Activated naive CD8-positive, alpha-beta T cell (primary cell): Measurements from ENCODE around the gene SMCHD1.
A peak's percentile ranks its signal among the peaks of the same experiment; 100 is the strongest.
"Not testable (repeated sequence)": the region's sequence is repeated elsewhere in the genome, so short reads cannot be mapped to it uniquely, and the experiment has no call there.

Experiments
- H3K27ac Mint-ChIP-seq: one replicate; pipeline ENCODE4 v1.8.0; 2021; ENCODE audit warnings: mixed read lengths
- H3K27me3 Mint-ChIP-seq: one replicate; pipeline ENCODE4 v1.8.0; 2021; ENCODE audit warnings: mixed read lengths
- H3K36me3 Mint-ChIP-seq: one replicate; pipeline ENCODE4 v1.8.0; 2021; ENCODE audit warnings: mixed read lengths
- H3K4me1 Mint-ChIP-seq: one replicate; pipeline ENCODE4 v1.8.0; 2021; ENCODE audit warnings: low read depth, mixed read lengths
- H3K4me3 Mint-ChIP-seq: one replicate; pipeline ENCODE4 v1.8.0; 2021; ENCODE audit warnings: mild to moderate bottlenecking, mixed read lengths
- H3K9me3 Mint-ChIP-seq: one replicate; pipeline ENCODE4 v1.8.0; 2021; ENCODE audit warnings: low read depth, mixed read lengths

Gene SMCHD1

DNA sequence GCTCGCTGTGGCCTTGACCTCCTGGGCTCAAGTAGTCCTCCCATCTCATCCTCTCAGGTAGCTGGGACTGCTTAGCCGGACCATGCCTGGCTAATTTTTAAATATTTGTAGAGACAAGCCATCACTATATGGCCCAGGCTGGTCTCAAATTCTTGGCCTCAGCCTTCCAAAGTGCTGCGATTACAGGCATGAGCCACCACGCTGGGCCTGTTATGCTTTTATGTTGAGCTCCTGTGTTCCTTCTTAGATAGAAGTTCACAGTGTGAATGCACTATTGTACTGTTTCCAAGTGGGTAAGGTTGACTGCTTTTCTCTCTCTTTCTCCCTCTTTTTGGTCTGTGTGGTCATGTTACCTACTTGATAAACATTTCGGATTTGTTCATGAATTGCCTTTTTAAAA, 61.9 kb downstream of the SMCHD1 start:
- Mint-ChIP-seq H3K27me3 (no peaks in the 10 kb centered on the region), H3K4me3 (no peak overlapping the region), H3K9me3 (peaks cover 5% of the 10 kb centered on the region), H3K36me3 (peaks cover 21% of the 10 kb centered on the region), H3K4me1 (peaks cover 55% of the 10 kb centered on the region), H3K27ac (peak overlapping the region; percentile 54)

DNA sequence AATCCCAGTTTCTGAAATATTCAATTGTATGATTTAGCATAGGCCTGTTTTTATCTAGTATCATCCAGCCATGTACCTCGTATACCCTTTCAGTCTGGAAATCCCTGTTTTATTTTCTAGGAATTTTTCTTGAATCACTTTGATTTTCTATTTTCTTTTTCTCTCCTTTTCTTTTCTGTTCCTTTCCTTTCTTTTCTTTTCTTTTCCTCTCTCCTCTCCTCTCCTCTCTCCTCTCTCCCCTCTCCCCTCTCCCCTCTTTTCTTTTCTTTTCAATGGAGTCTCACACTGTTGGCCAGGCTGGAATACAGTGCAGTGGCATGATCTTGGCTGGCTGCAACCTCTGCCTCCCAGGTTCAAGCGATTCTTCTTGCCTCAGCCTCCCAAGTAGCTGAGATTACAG, 63.5 kb downstream of the SMCHD1 start:
- Mint-ChIP-seq H3K36me3 (peaks cover 15% of the 10 kb centered on the region), H3K27me3 (no peaks in the 10 kb centered on the region), H3K27ac (no peak overlapping the region), H3K4me1 (peaks cover 52% of the 10 kb centered on the region), H3K9me3 (no peaks in the 10 kb centered on the region), H3K4me3 (no peak overlapping the region)

DNA sequence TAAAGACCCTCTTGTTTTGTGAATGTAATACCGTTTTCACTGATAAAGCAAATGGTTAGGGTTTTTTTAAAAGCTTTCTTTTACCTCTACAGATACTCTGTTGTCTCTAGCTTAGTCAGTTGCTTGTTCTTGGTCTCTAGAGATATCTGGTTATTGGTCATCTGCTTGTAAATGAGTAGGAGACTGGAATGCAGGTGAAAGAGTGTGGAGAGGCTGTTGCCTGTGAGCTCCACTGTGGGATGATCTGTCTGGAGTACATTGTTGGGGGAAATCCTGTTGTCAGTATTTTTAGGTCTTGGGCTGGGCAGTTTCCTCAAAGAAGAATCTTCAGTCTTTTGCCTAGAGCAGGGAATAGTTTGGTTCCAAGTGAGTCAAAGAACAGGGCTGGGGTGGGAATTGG, 67.7 kb downstream of the SMCHD1 start:
- Mint-ChIP-seq H3K4me3 (no peak overlapping the region), H3K27ac (peak overlapping the region; percentile 75), H3K36me3 (peaks cover 11% of the 10 kb centered on the region), H3K9me3 (no peaks in the 10 kb centered on the region), H3K27me3 (no peaks in the 10 kb centered on the region), H3K4me1 (peaks cover 42% of the 10 kb centered on the region)

DNA sequence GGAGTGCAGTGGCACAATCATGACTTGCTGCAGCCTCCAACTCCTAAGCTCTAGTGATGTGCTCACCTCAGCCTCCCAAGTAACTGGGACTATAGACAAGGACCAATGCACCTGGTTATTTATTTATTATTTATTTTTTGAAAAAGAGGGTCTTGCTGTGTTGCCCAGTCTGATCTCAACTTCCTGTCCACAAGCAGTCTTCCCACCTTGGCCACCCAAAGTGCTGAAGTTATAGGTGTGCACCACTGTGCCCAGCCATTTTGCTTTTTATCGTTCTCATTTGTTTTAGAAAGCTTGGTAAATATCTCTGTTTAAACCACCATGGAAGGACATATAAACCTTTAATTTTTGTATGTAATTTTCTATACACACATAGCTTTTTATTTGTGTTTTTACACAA, 74.2 kb downstream of the SMCHD1 start:
- Mint-ChIP-seq H3K9me3 (peaks cover 3% of the 10 kb centered on the region), H3K4me1 (peaks cover 20% of the 10 kb centered on the region), H3K27me3 (no peaks in the 10 kb centered on the region), H3K36me3 (peaks cover 21% of the 10 kb centered on the region), H3K27ac (no peak overlapping the region), H3K4me3 (no peak overlapping the region)

DNA sequence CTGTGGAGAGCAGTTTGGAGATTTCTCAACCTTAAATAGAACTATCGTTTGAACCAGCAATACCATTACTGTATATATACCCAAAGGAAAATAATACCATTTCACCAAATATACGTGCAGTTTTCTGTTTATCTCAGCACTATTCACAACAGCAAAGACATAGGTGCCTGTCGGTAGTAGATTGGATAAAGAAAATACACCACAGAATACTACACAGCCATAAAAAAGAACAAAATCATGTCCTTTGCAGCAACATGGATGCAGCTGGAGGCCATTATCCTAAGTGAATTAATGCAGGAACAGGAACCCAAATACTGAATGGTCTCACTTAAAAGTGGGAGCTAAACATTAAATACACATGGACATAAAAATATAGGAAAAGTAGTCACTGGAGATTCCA, 81.3 kb downstream of the SMCHD1 start:
- H3K27ac Mint-ChIP-seq: no peak overlapping the region
- H3K36me3 Mint-ChIP-seq: peaks cover 45% of the 10 kb centered on the region
- H3K27me3 Mint-ChIP-seq: no peaks in the 10 kb centered on the region
- H3K9me3 Mint-ChIP-seq: peaks cover 10% of the 10 kb centered on the region
- no peak overlapping the region for H3K4me3 Mint-ChIP-seq
- peaks cover 6% of the 10 kb centered on the region for H3K4me1 Mint-ChIP-seq

DNA sequence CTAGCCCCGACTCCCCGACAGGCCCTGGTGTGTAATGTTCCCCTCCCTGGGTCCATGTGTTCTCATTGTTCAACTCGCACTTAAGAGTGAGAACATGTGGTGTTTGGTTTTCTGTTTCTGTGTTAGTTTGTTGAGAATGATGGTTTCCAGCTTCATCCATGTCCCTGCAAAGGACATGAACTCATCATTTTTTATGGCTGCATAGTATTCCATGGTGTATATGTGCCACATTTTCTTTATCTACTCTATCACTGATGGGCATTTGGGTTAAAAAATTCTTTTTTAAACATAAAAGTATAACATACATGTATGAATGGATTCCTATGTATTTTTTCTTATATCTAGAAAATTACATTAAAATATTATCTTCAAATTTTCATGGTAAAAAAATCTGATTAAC, 84.6 kb downstream of the SMCHD1 start:
- not testable (repeated sequence) for H3K4me3 Mint-ChIP-seq, H3K4me1 Mint-ChIP-seq, H3K27me3 Mint-ChIP-seq, H3K9me3 Mint-ChIP-seq, H3K27ac Mint-ChIP-seq
- peaks cover 40% of the 10 kb centered on the region for H3K36me3 Mint-ChIP-seq

DNA sequence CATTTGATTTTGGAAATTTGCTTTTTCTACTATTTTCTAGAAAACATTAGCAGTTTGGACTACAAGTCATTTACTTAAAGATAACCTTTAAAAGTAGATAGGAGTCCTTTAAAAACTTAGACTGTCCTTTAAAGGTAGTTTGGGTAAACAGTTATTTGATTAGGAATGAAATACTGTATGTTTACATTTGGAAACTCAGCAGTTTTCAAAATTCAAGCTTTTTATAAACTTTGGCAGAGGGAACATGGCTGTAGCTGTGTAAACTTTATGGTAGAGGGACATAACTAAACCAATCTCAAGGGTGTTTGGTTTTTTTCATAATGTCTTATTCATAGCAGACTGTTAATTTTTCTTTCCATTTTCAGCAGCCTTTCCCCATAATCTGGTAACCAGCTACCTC, 90.7 kb downstream of the SMCHD1 start:
- no peaks in the 10 kb centered on the region for H3K27me3 Mint-ChIP-seq
- H3K4me3 Mint-ChIP-seq: no peak overlapping the region
- H3K9me3 Mint-ChIP-seq: no peaks in the 10 kb centered on the region
- peak overlapping the region; percentile 72 for H3K27ac Mint-ChIP-seq
- peaks cover 31% of the 10 kb centered on the region for H3K36me3 Mint-ChIP-seq
- peaks cover 22% of the 10 kb centered on the region for H3K4me1 Mint-ChIP-seq

DNA sequence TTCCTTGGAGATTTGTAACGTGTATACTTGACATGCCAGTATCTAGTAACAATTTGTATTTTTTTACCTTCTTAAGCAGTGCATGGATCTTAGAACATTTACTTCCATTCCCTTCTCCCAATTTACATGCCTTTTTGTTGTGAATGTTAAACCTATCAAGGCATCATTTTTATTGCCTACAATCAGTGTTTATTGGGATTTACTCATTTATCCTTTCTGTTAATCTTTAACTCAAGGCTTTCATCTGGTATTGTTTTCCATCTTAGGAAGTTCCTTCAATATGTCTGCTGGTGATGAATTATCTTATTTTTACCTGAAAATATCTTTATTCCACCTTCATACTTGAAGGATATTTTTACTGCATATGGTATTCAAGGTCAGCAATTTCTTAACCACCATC, 102.8 kb downstream of the SMCHD1 start:
- H3K36me3 Mint-ChIP-seq: peaks cover 5% of the 10 kb centered on the region
- peaks cover 27% of the 10 kb centered on the region for H3K4me1 Mint-ChIP-seq
- H3K4me3 Mint-ChIP-seq: no peak overlapping the region
- peak overlapping the region; percentile 42 for H3K27ac Mint-ChIP-seq
- H3K9me3 Mint-ChIP-seq: no peaks in the 10 kb centered on the region
- no peaks in the 10 kb centered on the region for H3K27me3 Mint-ChIP-seq

DNA sequence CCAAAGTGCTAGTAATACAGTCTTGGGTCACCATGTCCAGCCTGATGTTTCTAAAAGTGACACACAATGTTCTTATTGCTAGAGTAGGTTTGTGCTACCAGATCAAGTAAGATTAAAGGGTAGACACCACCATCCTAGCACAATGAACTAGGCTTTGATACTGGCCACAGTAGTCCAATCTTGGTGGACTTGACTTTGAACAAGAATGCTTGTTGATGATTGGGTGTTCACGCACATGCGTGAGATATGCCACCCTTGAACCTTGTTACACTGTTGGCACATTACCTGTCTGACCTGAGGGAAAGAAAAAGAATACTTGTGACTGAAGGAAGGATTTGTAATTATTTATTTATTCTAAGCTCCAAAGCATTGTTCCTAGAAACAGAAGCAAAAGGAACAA, 119.1 kb downstream of the SMCHD1 start:
- Mint-ChIP-seq H3K4me3 (no peak overlapping the region), H3K4me1 (peaks cover 2% of the 10 kb centered on the region), H3K27me3 (no peaks in the 10 kb centered on the region), H3K9me3 (no peaks in the 10 kb centered on the region), H3K27ac (peak overlapping the region; percentile 46), H3K36me3 (peaks cover 10% of the 10 kb centered on the region)

DNA sequence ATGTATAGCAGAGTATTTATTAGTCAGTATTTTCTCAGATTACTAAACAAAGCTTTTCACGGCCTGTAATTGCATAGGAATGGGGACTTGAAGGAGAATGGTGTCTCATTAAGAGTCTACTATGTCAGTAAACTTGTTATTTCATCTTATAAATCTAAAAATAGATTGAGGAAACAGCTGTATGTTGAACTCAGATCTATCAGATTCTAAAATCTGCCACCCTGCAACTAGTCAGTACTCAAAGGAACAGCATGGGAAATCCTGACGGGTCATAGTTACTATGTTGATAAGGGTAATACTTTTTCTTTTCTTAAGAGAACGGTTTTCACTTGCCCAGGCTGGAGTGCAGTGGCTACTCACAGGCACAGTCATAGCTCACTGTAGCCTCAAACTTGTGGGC, 121.1 kb downstream of the SMCHD1 start:
- no peaks in the 10 kb centered on the region for H3K9me3 Mint-ChIP-seq
- peaks cover 10% of the 10 kb centered on the region for H3K36me3 Mint-ChIP-seq
- peak overlapping the region; percentile 16 for H3K27ac Mint-ChIP-seq
- H3K4me3 Mint-ChIP-seq: no peak overlapping the region
- peaks cover 2% of the 10 kb centered on the region for H3K4me1 Mint-ChIP-seq
- no peaks in the 10 kb centered on the region for H3K27me3 Mint-ChIP-seq

DNA sequence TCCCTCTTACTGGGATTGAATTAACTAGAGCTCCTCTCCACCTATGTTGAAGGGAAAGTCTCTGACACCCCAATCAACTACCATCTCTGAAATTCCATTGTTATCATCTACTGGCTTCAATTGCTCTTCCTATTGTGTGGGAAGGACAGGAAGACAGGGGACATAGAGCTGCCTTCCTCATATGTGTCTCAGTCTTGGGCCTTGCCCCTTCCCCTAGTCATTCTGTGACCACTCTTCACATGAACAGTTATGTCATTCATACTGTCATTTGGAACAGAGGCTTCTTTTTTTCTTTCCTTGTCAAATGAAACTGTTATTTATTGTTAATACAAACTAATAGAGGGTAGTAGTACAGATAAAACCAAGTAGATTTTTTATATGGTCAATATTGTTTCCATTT, 121.7 kb downstream of the SMCHD1 start:
- H3K9me3 Mint-ChIP-seq: no peaks in the 10 kb centered on the region
- H3K4me1 Mint-ChIP-seq: peaks cover 2% of the 10 kb centered on the region
- peak overlapping the region; percentile 62 for H3K27ac Mint-ChIP-seq
- no peaks in the 10 kb centered on the region for H3K27me3 Mint-ChIP-seq
- peaks cover 11% of the 10 kb centered on the region for H3K36me3 Mint-ChIP-seq
- no peak overlapping the region for H3K4me3 Mint-ChIP-seq

DNA sequence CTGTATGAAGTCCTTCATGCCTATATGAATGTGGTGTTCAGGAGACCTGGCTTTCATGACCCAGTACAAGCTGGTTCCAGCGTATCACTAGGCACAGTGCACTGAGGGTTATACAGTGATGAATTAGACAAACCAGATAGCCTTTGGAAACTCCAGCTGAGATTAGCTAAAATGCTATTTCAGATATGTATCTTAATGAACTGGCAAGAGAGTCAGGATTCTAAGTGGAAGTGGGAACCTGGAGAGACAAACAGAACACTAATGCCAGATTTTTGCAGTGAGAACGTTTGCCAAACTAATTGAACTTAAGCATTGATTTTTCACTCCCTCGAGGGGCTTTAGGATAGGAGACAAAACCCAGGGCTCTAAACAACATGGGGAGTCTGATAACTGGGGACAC, 125.2 kb downstream of the SMCHD1 start:
- H3K4me3 Mint-ChIP-seq: no peak overlapping the region
- H3K36me3 Mint-ChIP-seq: peaks cover 15% of the 10 kb centered on the region

DNA sequence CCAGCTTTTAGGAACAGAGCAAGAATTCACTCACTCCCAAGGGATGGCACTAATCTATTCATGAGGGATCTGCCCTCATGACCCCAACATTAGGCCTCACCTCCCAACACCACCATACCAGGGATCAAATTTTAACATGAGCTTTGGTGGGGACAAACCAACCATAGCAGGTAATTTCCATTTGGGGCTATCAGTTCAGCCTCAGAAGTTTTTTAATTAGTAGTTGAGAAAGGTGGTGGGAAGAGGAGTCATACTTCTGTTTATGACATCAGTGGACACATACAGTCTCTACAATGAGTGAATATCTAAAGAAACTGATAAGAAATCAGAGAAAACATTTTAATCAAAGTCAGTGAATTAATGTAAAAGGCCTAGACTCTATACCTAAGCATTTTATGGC, 131.7 kb downstream of the SMCHD1 start:
- H3K27ac Mint-ChIP-seq: peak overlapping the region; percentile 0
- H3K36me3 Mint-ChIP-seq: peaks cover 15% of the 10 kb centered on the region
- no peaks in the 10 kb centered on the region for H3K9me3 Mint-ChIP-seq
- peaks cover 4% of the 10 kb centered on the region for H3K4me1 Mint-ChIP-seq
- H3K27me3 Mint-ChIP-seq: no peaks in the 10 kb centered on the region
- no peak overlapping the region for H3K4me3 Mint-ChIP-seq

More for the DNA sequence above, 125.2 kb downstream of the SMCHD1 start:
- Mint-ChIP-seq H3K27ac (peak overlapping the region; percentile 35), H3K4me1 (peaks cover 2% of the 10 kb centered on the region), H3K27me3 (no peaks in the 10 kb centered on the region), H3K9me3 (no peaks in the 10 kb centered on the region)

DNA sequence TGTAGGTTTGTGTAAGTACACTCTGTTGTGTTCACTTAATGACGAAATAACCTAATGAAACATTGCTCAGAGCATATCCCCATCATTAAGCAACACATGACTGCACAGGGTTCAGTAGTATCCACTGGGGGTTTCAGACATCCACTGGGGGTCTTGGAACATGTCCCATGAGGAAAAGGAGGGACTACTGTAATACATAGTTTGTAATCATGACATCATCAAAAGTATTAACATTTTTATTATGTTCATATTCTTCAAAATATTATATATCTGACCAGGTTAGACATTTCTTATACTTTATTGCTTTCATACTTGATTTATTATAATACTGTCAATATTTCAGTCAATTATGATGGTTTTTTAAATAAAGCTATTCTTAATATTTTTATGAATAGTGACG, 136.9 kb downstream of the SMCHD1 start:
- no peak overlapping the region for H3K4me3 Mint-ChIP-seq
- H3K27me3 Mint-ChIP-seq: no peaks in the 10 kb centered on the region
- H3K4me1 Mint-ChIP-seq: peaks cover 1% of the 10 kb centered on the region
- H3K9me3 Mint-ChIP-seq: no peaks in the 10 kb centered on the region
- H3K36me3 Mint-ChIP-seq: peaks cover 8% of the 10 kb centered on the region
- H3K27ac Mint-ChIP-seq: no peak overlapping the region

DNA sequence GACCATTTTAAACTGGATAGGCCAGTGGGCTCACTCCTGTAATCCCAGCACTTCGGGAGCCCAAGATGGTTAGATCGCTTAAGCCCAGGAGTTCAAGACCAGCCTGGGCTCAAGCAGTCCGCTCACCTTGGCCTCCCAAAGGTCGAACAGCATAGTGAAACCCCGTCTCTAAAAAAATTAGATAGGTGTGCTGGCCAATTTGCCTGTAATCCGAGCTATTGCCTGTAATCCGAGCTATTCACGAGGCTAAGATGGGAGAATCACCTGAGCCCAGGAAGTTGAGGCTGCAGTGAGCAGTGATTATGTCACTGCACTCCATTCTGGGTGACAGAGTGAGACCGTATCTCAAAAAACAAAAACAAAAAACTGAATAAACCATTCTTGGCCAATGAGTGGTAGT, 138.6 kb downstream of the SMCHD1 start:
- Mint-ChIP-seq H3K4me3 (no peak overlapping the region), H3K36me3 (peaks cover 13% of the 10 kb centered on the region), H3K27me3 (no peaks in the 10 kb centered on the region)

DNA sequence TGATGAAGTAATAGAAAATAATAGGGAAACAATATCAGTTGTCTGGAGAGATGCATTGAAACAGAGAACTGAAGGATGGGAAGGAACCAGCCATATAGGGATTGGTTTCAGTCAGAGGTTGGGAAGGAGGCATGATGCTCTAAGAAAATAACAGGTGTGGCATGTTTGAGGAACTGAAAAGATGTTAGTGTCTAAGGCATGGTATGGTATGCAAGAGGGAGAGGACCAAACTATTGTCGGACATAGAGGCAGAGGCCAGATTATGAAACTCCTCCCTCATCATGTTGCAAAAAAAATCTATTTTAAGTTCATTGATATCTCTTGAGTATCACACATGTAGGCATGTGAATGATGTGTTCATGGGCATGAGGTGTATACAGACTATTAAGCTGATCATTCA, 142.4 kb downstream of the SMCHD1 start:
- Mint-ChIP-seq H3K27ac (no peak overlapping the region), H3K4me3 (no peak overlapping the region), H3K4me1 (peaks cover 2% of the 10 kb centered on the region), H3K36me3 (peaks cover 17% of the 10 kb centered on the region), H3K27me3 (no peaks in the 10 kb centered on the region), H3K9me3 (no peaks in the 10 kb centered on the region)

More for the DNA sequence above, 138.6 kb downstream of the SMCHD1 start:
- peaks cover 4% of the 10 kb centered on the region for H3K4me1 Mint-ChIP-seq
- H3K9me3 Mint-ChIP-seq: no peaks in the 10 kb centered on the region
- no peak overlapping the region for H3K27ac Mint-ChIP-seq
